ENCODE measurements around the gene FAM53A.
A peak's percentile ranks its signal among the peaks of the same experiment; 100 is the strongest.

The FAM53A gene

DNA sequence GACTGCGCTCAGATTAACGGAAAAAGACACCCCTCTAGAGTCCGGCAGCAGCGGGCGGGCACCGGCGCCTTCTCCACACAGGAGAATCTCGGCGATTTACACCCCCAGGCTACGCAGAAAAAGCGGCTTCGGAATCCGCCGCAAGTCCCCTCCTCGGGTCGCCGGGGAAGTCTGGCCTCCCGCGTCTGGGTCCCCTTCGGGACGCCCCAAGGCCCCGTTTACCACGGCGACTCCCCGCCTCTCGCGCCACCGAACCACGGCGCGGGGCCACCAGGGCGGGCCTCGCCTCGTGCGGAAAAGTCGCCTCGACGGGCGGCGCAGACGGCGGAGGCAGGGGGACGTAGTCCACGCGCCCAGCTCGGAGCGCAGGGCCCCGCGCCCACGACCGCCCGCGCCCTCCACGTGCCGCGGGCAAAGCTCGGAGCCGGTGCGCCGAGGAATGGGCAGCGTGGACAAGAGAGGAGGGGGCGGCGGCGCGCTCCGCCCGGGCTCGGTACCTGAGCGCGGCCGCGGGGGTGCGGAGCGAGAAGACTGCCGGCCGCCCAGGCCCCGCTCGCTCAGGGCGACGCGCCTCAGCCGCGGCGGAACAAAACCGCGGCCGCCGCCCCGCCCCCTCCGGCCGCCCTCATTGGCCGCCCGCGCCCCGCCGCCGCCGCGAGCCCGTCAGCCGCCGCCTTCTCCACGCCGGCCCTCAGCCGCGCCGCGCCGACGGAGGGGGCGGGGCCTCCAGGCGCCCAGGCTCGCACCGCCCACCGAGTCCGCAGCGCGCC is at the start of gene FAM53A:
Gene FAM53A, minus strand, starts transcription at position 578 of the 770 bp plus-strand sequence. CDS start 15,572 bp downstream, outside the sequence.
- DNase-seq, result peak; percentile 22 to 42

DNA sequence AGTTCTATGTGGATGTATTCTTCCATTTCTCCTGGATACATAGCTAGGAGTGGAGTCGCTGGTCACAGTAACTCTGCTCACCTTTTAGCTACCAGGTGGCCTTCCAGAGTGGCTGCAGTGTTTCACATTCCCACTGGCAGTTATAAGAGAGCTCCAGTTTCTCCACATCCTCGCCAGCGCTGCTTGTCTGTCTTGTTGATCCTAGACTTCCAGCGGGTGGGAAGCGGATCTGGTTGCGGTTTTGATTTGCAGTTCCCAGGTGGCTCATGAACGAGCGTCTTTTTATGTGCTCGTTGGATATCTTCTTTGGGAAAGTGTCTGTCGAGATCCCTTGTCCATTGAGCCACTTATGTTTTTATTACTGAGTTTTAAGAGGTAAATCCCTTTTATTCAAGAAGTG is 48.8 kb upstream of the FAM53A start:
- DNase-seq, result no peak

GRCh38 chr4:1731180-1731579 is 47.1 kb upstream of the FAM53A start:
- DNase-seq, result no peak

- no peak for DNase-seq
Measured at GRCh38 chr4:1730532-1731135, 46.5 kb upstream of the FAM53A start.

- DNase-seq, result no peak
Measured at GRCh38 chr4:1728061-1728980, 44.2 kb upstream of the FAM53A start.

DNA sequence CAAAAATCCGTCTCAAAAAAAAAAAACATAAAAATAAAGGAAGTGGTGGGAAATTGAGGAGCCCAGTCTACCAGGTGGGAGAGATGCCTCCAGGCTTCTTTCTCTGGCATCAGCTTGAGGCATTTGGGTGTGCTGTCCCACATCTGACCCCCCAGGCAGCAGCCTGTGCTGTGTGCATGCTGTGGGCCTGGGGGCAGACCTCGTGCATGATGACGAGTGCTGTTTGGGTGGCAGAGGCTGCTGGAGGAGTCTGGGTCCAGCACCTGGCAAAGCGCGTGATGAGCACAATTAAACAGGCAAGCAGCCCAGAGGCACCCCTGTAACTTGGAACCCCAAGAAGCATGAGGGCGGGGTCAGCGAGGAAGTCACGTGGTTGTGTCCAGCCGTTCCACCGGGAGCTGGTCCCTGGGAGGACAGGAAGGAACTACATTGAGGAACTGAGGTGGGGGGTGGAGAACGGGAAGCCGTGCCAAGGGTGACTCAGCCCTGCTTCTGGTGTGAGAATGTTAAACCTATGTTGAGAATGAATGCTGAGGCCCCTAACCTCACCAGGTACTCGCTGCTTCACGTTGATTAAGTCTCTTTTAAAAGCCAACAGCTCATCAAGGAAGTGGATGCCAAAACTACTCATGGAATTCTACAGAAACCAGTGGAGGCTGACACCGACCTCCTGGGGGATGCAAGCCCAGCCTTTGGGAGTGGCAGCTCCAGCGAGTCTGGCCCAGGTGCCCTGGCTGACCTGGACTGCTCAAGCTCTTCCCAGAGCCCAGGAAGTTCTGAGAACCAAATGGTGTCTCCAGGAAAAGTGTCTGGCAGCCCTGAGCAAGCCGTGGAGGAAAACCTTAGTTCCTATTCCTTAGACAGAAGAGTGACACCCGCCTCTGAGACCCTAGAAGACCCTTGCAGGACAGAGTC is 43.3 kb upstream of the FAM53A start:
- no peak for DNase-seq

DNA sequence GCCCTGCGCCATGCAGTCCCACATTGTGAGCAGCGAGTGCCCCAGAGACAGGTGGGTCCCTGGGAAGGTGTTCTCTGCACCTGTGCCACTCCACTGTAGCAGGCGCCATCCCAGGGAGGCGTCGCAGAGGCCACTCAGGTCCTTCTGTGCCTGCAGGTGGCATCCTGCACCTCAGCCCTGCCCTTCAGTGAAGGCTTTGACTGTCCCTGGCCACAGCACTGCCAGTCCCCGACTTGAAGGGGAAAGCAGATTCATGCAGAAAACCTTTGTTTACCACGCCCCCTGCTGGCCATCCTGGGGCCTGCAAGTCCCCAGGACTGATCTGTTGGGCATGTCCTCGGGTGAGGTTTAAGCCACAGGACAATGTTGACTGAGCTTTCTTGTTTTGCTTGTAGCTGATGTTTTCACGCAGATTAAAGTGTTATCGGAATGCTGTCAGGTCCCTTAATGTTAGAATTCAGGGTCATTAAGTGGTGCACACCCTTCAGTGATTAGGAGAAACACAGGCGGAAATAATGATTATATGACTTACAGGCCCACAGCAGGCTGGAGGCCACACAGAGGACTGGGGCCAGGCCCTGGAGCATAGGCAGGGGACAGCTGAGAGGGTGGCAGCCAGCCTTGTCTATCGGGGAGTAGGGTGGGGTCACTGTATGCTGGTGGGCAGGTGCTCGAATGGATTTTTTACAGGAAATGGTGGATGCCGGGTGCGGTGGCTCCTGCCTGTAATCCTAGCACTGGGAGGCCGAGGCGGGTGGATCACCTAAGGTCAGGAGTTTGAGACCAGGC is 42.2 kb upstream of the FAM53A start:
- peak; percentile 93 to 94 for DNase-seq

GRCh38 chr4:1725521-1725920 is 41.4 kb upstream of the FAM53A start:
- DNase-seq, result no peak

GRCh38 chr4:1723131-1723801 is 39.2 kb upstream of the FAM53A start:
- peak; percentile 54 to 61 for DNase-seq

DNA sequence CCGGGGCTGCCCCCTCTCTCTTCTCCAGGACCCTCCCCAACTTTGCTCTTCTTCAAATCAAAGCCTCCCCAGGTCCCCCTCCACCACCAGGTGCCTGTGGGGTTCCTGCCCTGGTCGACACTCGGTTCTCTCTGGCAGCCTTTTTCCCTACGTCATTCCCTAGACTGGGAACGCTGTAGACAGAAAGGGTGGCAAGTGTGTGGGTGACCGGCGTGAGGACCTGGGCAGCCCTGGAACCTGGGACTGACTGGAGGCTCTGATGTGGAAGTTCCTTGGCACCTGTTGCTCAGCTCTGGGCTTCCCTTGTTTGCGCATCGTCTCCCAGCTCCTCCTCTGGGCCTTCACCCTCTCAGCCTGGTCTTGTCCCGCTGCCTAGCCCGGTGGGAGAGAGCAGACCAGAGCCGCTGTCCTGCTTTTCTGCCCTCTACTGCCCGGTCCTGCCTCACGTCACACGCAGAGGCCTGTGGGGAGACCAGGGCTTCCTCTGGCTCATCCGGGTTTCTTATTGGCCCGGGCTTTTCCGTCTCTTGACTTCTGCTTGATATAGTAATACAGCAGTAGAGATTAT is 38.5 kb upstream of the FAM53A start:
- peak in 1 of 2 experiments; percentile 50 for DNase-seq

GRCh38 chr4:1721666-1722550 is 37.8 kb upstream of the FAM53A start:
- no peak for DNase-seq

GRCh38 chr4:1721003-1721665 is 37.0 kb upstream of the FAM53A start, which contains the start of the genes TACC3 and TMEM129:
Gene TACC3 (plus strand): TSS chr4:1721521. CDS start chr4:1723422, 1,901 bp downstream.
Gene TMEM129 (minus strand): TSS chr4:1721323. CDS start chr4:1720837, 486 bp downstream.
- DNase-seq, result peak; percentile 93 to 95

DNA sequence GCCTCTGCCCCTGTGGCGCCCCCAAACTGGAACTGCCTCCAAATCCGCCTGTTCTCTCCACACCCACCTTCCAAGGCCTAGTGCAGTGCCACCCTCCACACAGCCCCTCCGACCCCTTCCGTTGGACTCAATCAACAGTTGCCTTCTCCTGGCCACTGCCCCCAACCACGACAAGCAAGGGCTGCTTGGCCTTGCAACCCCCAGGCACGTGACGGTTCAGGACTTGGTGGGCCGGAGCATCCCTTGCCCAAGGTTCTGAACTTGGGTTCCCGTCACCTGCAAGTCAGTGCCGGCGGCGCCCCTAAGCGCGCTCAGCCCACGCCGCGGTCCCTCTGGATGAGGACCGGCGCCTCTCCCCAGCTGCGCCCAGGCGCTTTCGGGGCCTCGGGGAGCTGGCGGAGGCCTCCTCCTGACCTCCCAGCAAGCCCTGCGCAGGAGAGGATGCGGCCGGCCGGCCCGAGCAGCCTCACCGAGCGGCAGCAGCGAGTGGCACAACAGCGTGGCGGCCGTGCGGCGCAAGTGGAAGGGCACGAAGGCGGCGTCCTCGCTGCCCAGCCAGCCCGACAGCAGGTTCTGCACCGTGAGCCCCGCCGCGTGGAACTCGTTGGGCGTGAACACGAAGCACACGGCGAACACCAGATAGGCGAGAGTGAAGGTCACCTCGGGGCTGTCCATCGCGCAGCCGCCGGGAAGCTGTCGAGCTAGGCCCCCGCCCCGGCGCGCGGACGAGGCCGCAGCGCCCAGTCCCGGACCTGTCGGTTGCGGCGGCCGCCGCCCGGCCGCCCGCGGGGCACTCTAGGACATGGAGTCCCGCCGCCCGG is 36.3 kb upstream of the FAM53A start:
- peak; percentile 54 to 61 for DNase-seq

- no peak for DNase-seq
Measured at GRCh38 chr4:1718095-1718850, 34.2 kb upstream of the FAM53A start.

- DNase-seq, result no peak
Measured at GRCh38 chr4:1717129-1718094, 33.3 kb upstream of the FAM53A start.
